CD14-positive monocyte (primary cell): ENCODE data around the gene KLHL36. TPM values are rescaled to one million over a fixed set of nuclear protein-coding genes. Genes with fewer than 3 reads are reported as not detected.
"Not testable (repeated sequence)": the region's sequence is repeated elsewhere in the genome, so short reads cannot be mapped to it uniquely, and the experiment has no call there.

Experiments used
- DNase-seq, 3 donors: peaks; one replicate each; pipeline ENCODE4 v3.0.0-alpha.2; 2011 to 2022
- H2AFZ ChIP-seq: 2 replicates; pipeline ENCODE4 v1.6.0; 2012; ENCODE audit warnings: mild to moderate bottlenecking, low read depth, low read length, inconsistent platforms; ENCODE audit not compliant: insufficient read depth, poor library complexity, severe bottlenecking
- H3K27ac ChIP-seq, 2 donors: 1 replicate in 1 of 2; 2 replicates in 1 of 2; pipeline ENCODE4 v1.5.1; 2012 to 2013; ENCODE audit warnings: low read length in 2 of 2, control low read depth in 1 of 2, inconsistent platforms in 1 of 2, low read depth in 1 of 2, mild to moderate bottlenecking in 1 of 2
- H3K27me3 ChIP-seq, 2 donors: one replicate each; pipeline versions ENCODE4 v1.6.0 to v1.6.1; 2011 to 2013; ENCODE audit warnings: low read length in 2 of 2; ENCODE audit not compliant: control insufficient read depth in 2 of 2, insufficient read depth in 2 of 2
- H3K36me3 ChIP-seq, 2 donors: replicated peaks in 1 of 2; 1 replicate in 1 of 2; 2 replicates in 1 of 2; pipeline versions ENCODE4 v1.5.1 to v1.6.1; 2012 to 2013; ENCODE audit warnings: low read length in 2 of 2, control low read depth in 1 of 2, inconsistent platforms in 1 of 2, mild to moderate bottlenecking in 1 of 2; ENCODE audit not compliant: insufficient read depth in 2 of 2, control insufficient read depth in 1 of 2
- H3K4me1 ChIP-seq, 2 donors: 1 replicate in 1 of 2; 2 replicates in 1 of 2; pipeline versions ENCODE4 v1.5.1 to v1.6.1; 2012 to 2013; ENCODE audit warnings: low read length in 2 of 2, control low read depth in 1 of 2, inconsistent platforms in 1 of 2, mild to moderate bottlenecking in 1 of 2, moderate library complexity in 1 of 2; ENCODE audit not compliant: insufficient read depth in 2 of 2, control insufficient read depth in 1 of 2
- H3K4me2 ChIP-seq: replicated peaks from 2 replicates; pipeline ENCODE3; 2012; ENCODE audit warnings: low read length, moderate library complexity, mild to moderate bottlenecking; ENCODE audit not compliant: poor library complexity, severe bottlenecking; ENCODE audit errors: extremely low read depth
- H3K4me3 ChIP-seq, 3 experiments: fragments of 200-600 bp in 1 of 3; sonication (generic) in 1 of 3; replicated peaks in 1 of 3; 1 replicate in 2 of 3; 2 replicates in 1 of 3; pipeline ENCODE4 v1.5.1; 2011 to 2013; ENCODE audit warnings: low read length in 3 of 3, mild to moderate bottlenecking in 3 of 3, control low read depth in 2 of 3, low read depth in 2 of 3, inconsistent platforms in 1 of 3, moderate library complexity in 1 of 3
- H3K79me2 ChIP-seq: 2 replicates; pipeline ENCODE4 v1.6.0; 2012; ENCODE audit warnings: mild to moderate bottlenecking, control low read depth, inconsistent platforms, low read length, moderate library complexity; ENCODE audit not compliant: insufficient read depth
- H3K9ac ChIP-seq: 2 replicates; pipeline ENCODE4 v1.6.0; 2017; ENCODE audit warnings: low read length, mild to moderate bottlenecking; ENCODE audit not compliant: insufficient read depth, poor library complexity, severe bottlenecking
- H3K9me3 ChIP-seq, 2 donors: replicated peaks in 1 of 2; 1 replicate in 1 of 2; 2 replicates in 1 of 2; pipeline versions ENCODE4 v1.5.1 to v1.6.1; 2012 to 2013; ENCODE audit warnings: low read length in 2 of 2, control low read depth in 1 of 2; ENCODE audit not compliant: control insufficient read depth in 1 of 2, insufficient read depth in 1 of 2
- H4K20me1 ChIP-seq: 2 replicates; pipeline ENCODE4 v1.6.0; 2012; ENCODE audit warnings: mild to moderate bottlenecking, low read length, control low read depth, moderate library complexity; ENCODE audit not compliant: insufficient read depth
- H3K27ac Mint-ChIP-seq, 7 donors: one replicate each; pipeline ENCODE4 v1.8.0; 2020; ENCODE audit warnings: mild to moderate bottlenecking in 7 of 7, mixed read lengths in 7 of 7, moderate library complexity in 6 of 7, inconsistent platforms in 2 of 7
- H3K27me3 Mint-ChIP-seq, 3 donors: one replicate each; pipeline ENCODE4 v1.8.0; 2021 to 2022; ENCODE audit warnings: low read depth in 3 of 3, mild to moderate bottlenecking in 3 of 3, mixed read lengths in 3 of 3, moderate library complexity in 3 of 3, inconsistent platforms in 1 of 3
- H3K36me3 Mint-ChIP-seq, 2 donors: one replicate each; pipeline ENCODE4 v1.8.0; 2020; ENCODE audit warnings: mixed read lengths in 2 of 2, inconsistent platforms in 1 of 2, mild to moderate bottlenecking in 1 of 2
- H3K4me1 Mint-ChIP-seq: one replicate; pipeline ENCODE4 v1.8.0; 2020; ENCODE audit warnings: mild to moderate bottlenecking, mixed read lengths
- H3K4me3 Mint-ChIP-seq, 2 donors: one replicate each; pipeline ENCODE4 v1.8.0; 2020; ENCODE audit warnings: mild to moderate bottlenecking in 2 of 2, mixed read lengths in 2 of 2, moderate library complexity in 1 of 2
- H3K9me3 Mint-ChIP-seq, 7 donors: one replicate each; pipeline ENCODE4 v1.8.0; 2020 to 2022; ENCODE audit warnings: mixed read lengths in 7 of 7, mild to moderate bottlenecking in 6 of 7, moderate library complexity in 6 of 7, inconsistent platforms in 2 of 7
- CTCF ChIP-seq: fragments of 200-600 bp; IDR thresholded peaks from one replicate; pipeline ENCODE4 v1.8.0; 2022; ENCODE audit warnings: antibody characterized with exemption, mild to moderate bottlenecking
- WGBS: methylation state at CpG from one replicate; pipeline ENCODE4 v1.1.5; 2013; ENCODE audit warnings: missing lambda C conversion rate; ENCODE audit not compliant: insufficient coverage; 5-methylcytosine and 5-hydroxymethylcytosine counted together
- intact Hi-C, 2 donors: fragments of 100-400 bp; cut with micrococcal nuclease; formaldehyde crosslinking; loops; one replicate each; pipeline versions ENCODE4 v1.15.0 to v1.15.1; 2023
- polyA plus RNA-seq, 3 donors: library from polyadenylated mRNA; depleted of rRNA in 1 of 3; unstranded in 2 of 3; stranded (reverse) in 1 of 3; fragments of 300-500 nt in 2 of 3; fragments of >200 nt in 1 of 3; fragmentation: Illumina TruSeq in 2 of 3; gene quantifications; 1 replicate in 2 of 3; 2 replicates in 1 of 3; pipeline ENCODE4 v1.2.3, GENCODE V29; 2012 to 2021

Gene KLHL36
- polyA plus RNA-seq, 3 donors: 12.1 to 50.8 (median 14.2) TPM

DNA sequence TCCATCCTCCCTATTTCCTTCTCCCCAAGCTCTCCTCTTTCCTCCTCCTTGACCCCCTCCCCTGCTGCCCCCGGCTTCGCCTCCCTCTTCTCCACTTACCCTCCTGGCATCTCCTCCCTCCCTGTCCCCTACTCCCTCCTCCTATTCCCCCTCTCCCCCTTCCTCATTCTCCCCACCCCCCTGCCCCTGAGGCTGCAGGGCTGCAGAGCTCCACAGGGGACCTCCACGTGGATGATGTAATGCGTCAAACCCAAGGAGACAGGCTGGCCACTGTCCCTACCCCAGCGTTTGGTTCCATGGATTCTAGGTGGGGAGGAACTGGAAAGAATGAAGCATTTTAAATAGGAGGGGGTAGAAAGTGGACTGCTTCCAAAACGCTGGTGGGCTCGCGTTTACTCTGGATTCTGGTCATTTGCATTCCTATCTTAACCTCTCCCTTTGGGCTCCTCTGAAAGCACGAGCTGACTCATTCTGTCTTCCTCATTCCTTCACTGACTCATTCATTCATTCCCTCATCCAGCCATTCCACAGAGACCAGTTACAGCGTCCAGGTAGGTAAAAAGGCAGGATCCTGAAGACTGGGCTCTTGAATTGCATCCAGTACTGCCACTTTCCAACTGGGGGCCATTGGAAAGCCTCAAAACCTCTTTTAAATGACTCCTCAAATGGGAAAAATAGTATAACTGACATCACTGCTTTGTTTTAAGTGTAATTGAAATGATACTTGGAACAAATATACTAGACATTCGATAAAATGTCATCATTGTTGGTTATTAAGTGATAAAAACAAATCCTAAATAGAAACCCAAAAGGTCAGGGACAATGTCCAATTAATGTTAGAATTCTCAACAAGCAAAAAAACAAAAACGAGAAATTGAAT, 29.5 kb upstream of the KLHL36 start:
- Histone ChIP-seq H3K27ac (peak overlapping the region; percentile 29 to 69), H3K4me2 (peak overlapping the region; percentile 27), H3K9ac (no peak overlapping the region), H3K4me3 (peak overlapping the region in 1 of 3 experiments; percentile 32), H2AFZ (no peak overlapping the region), H4K20me1 (peaks cover 45% of the 10 kb centered on the region), H3K9me3 (no peaks in the 10 kb centered on the region), H3K27me3 (no peaks in the 10 kb centered on the region), H3K36me3 (peaks cover 26 to 31% of the 10 kb centered on the region in 2 donors), H3K79me2 (peaks cover 39% of the 10 kb centered on the region), H3K4me1 (peaks cover 30 to 52% of the 10 kb centered on the region in 2 donors)
- Mint-ChIP-seq H3K36me3 (peaks cover 29 to 32% of the 10 kb centered on the region in 2 donors), H3K9me3 (peaks cover 0 to 2% (median 0%) of the 10 kb centered on the region in 7 donors), H3K27ac (peak overlapping the region; percentile 33 to 93 (median 86)), H3K27me3 (no peaks in the 10 kb centered on the region), H3K4me3 (peak overlapping the region in 1 of 2 donors; percentile 21), H3K4me1 (peaks cover 47% of the 10 kb centered on the region)
- WGBS: 7% methylated on average over 6 of the region's 12 CpGs
- intact Hi-C loops: loop anchor here (2.0 to 5.0 kb wide), 4 partner anchors 18 to 108 kb away; no protein-coding TSS in a partner anchor
- peak in 2 of 3 donors; percentile 75 to 81 for DNase-seq
- TF ChIP-seq CTCF: no peak

GRCh38 chr16:84620913-84621312, 27.4 kb upstream of the KLHL36 start:
- Histone ChIP-seq H3K4me1 (peaks cover 11 to 31% of the 10 kb centered on the region in 2 donors), H3K79me2 (peaks cover 18% of the 10 kb centered on the region), H3K36me3 (peaks cover 5 to 10% of the 10 kb centered on the region in 2 donors), H4K20me1 (peaks cover 24% of the 10 kb centered on the region)
- not testable (repeated sequence) for H3K27me3 Mint-ChIP-seq, H3K4me3 ChIP-seq, H3K27ac ChIP-seq, H3K9ac ChIP-seq, H3K4me3 Mint-ChIP-seq, H2AFZ ChIP-seq, H3K9me3 ChIP-seq, H3K4me2 ChIP-seq, H3K27ac Mint-ChIP-seq, DNase-seq, H3K9me3 Mint-ChIP-seq, H3K27me3 ChIP-seq
- intact Hi-C loops: loop anchor here (2.0 to 10.0 kb wide), 4 partner anchors 34 to 346 kb away; no protein-coding TSS in a partner anchor
- Mint-ChIP-seq H3K36me3 (peaks cover 8 to 11% of the 10 kb centered on the region in 2 donors), H3K4me1 (peaks cover 26% of the 10 kb centered on the region)
- WGBS: 94% methylated on average over 6 of the region's 10 CpGs
